ENCODE measurements around the gene HPS5.

Gene HPS5

GRCh38 chr11:18367431-18367830 is 45.5 kb upstream of the HPS5 start:
- no peaks in the 10 kb centered on the region; the same call in 1 of the 2 replicates for H3K36me3 ChIP-seq (ENCODE audit: insufficient read depth)
- no peak overlapping the region for H3K4me2 ChIP-seq
- H3K27ac ChIP-seq, result no peak overlapping the region

GRCh38 chr11:18366286-18366685 is 44.3 kb upstream of the HPS5 start:
- no peak overlapping the region for H3K27ac ChIP-seq
- no peak overlapping the region for H3K4me2 ChIP-seq
- no peaks in the 10 kb centered on the region for H4K20me1 ChIP-seq (ENCODE audit: insufficient read depth)
- H3K36me3 ChIP-seq (ENCODE audit: insufficient read depth), result no peaks in the 10 kb centered on the region; the same call in 1 of the 2 replicates
- no peaks in the 10 kb centered on the region for H3K4me1 ChIP-seq (ENCODE audit: low read depth, poor library complexity, severe bottlenecking)
- H3K4me3 ChIP-seq (IDR thresholded peaks at IDR 0.05; ENCODE audit: insufficient read depth, low read depth, low read length), result no peak overlapping the region
- TF ChIP-seq CTCF (conservative IDR thresholded peaks at IDR 0.05; ENCODE audit: low read depth, low read length), result no peak
- no peaks in the 10 kb centered on the region for H3K27me3 ChIP-seq (ENCODE audit: insufficient read depth, low read depth)
- H2AFZ ChIP-seq (ENCODE audit: low read depth), result no peak overlapping the region
- no peak overlapping the region for H3K9ac ChIP-seq
- no peaks in the 10 kb centered on the region for H3K79me2 ChIP-seq (ENCODE audit: insufficient read depth, low read depth)

More at GRCh38 chr11:18367431-18367830, 45.5 kb upstream of the HPS5 start:
- no peak for TF ChIP-seq CTCF (conservative IDR thresholded peaks at IDR 0.05; ENCODE audit: low read depth, low read length)
- Histone ChIP-seq H3K79me2 (ENCODE audit: insufficient read depth, low read depth) (no peaks in the 10 kb centered on the region), H3K27me3 (ENCODE audit: insufficient read depth, low read depth) (no peaks in the 10 kb centered on the region), H3K4me1 (ENCODE audit: low read depth, poor library complexity, severe bottlenecking) (no peaks in the 10 kb centered on the region), H3K4me3 (IDR thresholded peaks at IDR 0.05; ENCODE audit: insufficient read depth, low read depth, low read length) (no peak overlapping the region), H4K20me1 (ENCODE audit: insufficient read depth) (no peaks in the 10 kb centered on the region), H3K9ac (no peak overlapping the region), H2AFZ (ENCODE audit: low read depth) (no peak overlapping the region)

- TF ChIP-seq CTCF (conservative IDR thresholded peaks at IDR 0.05; ENCODE audit: low read depth, low read length), result no peak
- H3K4me1 ChIP-seq (ENCODE audit: low read depth, poor library complexity, severe bottlenecking), result no peaks in the 10 kb centered on the region
- H3K27ac ChIP-seq, result no peak overlapping the region
- H3K27me3 ChIP-seq (ENCODE audit: insufficient read depth, low read depth), result no peaks in the 10 kb centered on the region
- H3K4me3 ChIP-seq (IDR thresholded peaks at IDR 0.05; ENCODE audit: insufficient read depth, low read depth, low read length), result no peak overlapping the region
- H2AFZ ChIP-seq (ENCODE audit: low read depth), result no peak overlapping the region
- no peaks in the 10 kb centered on the region; the same call in 1 of the 2 replicates for H3K36me3 ChIP-seq (ENCODE audit: insufficient read depth)
- H3K9ac ChIP-seq, result no peak overlapping the region
- H3K4me2 ChIP-seq, result no peak overlapping the region
- H4K20me1 ChIP-seq (ENCODE audit: insufficient read depth), result no peaks in the 10 kb centered on the region
- H3K79me2 ChIP-seq (ENCODE audit: insufficient read depth, low read depth), result no peaks in the 10 kb centered on the region
These were observed 43.8 kb upstream of the HPS5 start for GRCh38 chr11:18365741-18366140.

GRCh38 chr11:18364495-18365073 is 42.6 kb upstream of the HPS5 start:
- H2AFZ ChIP-seq (ENCODE audit: low read depth), result no peak overlapping the region
- no peak overlapping the region for H3K4me3 ChIP-seq (IDR thresholded peaks at IDR 0.05; ENCODE audit: insufficient read depth, low read depth, low read length)
- no peak overlapping the region for H3K4me2 ChIP-seq
- no peaks in the 10 kb centered on the region for H3K79me2 ChIP-seq (ENCODE audit: insufficient read depth, low read depth)
- H3K36me3 ChIP-seq (ENCODE audit: insufficient read depth), result no peaks in the 10 kb centered on the region; the same call in 1 of the 2 replicates
- no peaks in the 10 kb centered on the region for H3K4me1 ChIP-seq (ENCODE audit: low read depth, poor library complexity, severe bottlenecking)
- no peak for TF ChIP-seq CTCF (conservative IDR thresholded peaks at IDR 0.05; ENCODE audit: low read depth, low read length)
- no peak overlapping the region for H3K9ac ChIP-seq
- H3K27me3 ChIP-seq (ENCODE audit: insufficient read depth, low read depth), result no peaks in the 10 kb centered on the region
- H3K27ac ChIP-seq, result no peak overlapping the region
- H4K20me1 ChIP-seq (ENCODE audit: insufficient read depth), result no peaks in the 10 kb centered on the region

Data from KMS-11 (cell line).